ENCODE results near the gene KLF2.

KLF2 gene

DNA sequence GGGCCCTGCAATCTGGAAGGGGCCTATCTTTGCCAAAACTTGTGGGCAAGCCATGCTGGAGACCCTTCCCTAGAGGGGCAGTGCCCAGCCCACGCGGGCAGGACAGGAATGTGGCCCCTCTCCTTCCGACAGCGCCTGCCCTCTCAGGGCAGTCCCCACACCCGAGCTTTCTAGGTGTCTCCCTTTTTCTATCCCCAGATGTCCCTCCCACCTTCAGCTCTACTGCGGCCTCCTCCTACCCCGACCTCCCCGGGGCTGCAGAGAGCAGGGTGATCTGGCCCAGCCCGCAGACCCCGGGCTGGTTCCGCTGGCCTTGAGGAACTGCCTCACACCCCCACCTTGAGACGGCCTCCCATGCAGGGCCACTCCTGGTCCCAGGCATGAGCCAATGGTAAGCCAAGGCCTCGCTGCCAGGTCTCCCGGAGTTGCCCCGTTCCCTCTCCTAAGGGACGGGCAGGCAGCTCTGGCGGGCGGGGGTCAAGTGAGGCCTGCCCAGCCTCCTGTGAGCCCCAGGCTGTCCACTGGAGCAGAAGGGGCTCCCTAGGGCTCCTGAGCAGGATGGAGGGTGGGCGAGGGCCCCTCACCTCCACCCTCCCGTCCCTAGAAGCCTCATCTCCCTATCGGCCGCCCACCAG lies 39.7 kb downstream of the KLF2 start:
- DNase-seq (ENCODE audit: low read depth in 2 of 2), result no peak

- DNase-seq (ENCODE audit: low read depth in 2 of 2), result no peak
These were observed 40.8 kb downstream of the KLF2 start for GRCh38 chr19:16365300-16365996.

GRCh38 chr19:16366056-16366432 lies 41.4 kb downstream of the KLF2 start:
- DNase-seq (ENCODE audit: low read depth in 2 of 2), result no peak

DNA sequence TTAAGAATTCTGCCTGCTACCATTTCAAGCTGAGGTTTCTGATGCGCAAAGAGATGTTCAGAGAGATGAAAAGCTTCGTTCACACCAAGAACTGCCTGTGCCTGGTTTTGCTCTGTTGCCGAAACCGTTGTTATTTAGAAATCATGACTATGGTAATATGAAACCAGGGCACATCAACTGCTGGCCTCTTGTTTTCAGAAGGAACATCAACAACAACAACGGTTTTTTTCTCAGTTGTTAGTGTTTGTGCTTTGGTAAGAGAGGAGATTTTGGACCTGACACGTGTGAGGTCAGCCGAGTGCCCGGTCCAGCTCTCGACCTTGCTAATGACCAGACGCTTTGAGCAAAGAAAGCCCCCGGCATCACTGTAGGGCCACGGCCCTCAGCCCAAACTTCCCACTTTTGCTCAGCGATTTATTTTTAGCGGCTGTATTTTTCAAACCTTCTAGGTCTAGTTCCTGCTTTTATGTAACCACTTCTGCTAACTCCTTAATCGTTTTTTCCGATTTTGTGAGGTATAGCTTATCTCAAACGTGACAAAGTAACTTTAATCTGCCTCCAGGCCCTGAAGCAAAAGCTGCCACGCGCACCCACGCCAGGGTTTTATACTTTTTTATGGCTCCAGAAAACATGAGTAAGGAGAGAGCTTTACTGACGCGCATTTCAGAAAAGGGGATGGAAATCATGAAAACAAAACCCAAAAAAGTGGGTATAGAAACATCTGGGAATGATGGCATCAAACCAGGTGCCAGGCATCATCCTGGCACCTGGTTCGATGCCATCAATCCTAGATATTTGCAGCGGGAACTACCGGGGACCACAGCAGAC lies 42.0 kb downstream of the KLF2 start:
- no peak for DNase-seq (ENCODE audit: low read depth in 2 of 2)

- no peak for DNase-seq (ENCODE audit: low read depth in 2 of 2)
These were observed 42.6 kb downstream of the KLF2 start for GRCh38 chr19:16367261-16367683.

- peak in 1 of 2 donors; percentile 52 for DNase-seq (ENCODE audit: low read depth in 2 of 2)
These were observed 44.0 kb downstream of the KLF2 start for GRCh38 chr19:16368385-16369305.

- DNase-seq (ENCODE audit: low read depth in 2 of 2), result no peak
These were observed 44.7 kb downstream of the KLF2 start for GRCh38 chr19:16369306-16369663.

- DNase-seq (ENCODE audit: low read depth in 2 of 2), result no peak
These were observed 45.3 kb downstream of the KLF2 start for GRCh38 chr19:16369664-16370576.

- DNase-seq (ENCODE audit: low read depth in 2 of 2), result no peak
These were observed 46.2 kb downstream of the KLF2 start for GRCh38 chr19:16370641-16371391.

- DNase-seq (ENCODE audit: low read depth in 2 of 2), result peak; percentile 38 to 81
These were observed 46.9 kb downstream of the KLF2 start for GRCh38 chr19:16371540-16371986.

- DNase-seq (ENCODE audit: low read depth in 2 of 2), result no peak
These were observed 47.7 kb downstream of the KLF2 start for GRCh38 chr19:16372065-16372915.

DNA sequence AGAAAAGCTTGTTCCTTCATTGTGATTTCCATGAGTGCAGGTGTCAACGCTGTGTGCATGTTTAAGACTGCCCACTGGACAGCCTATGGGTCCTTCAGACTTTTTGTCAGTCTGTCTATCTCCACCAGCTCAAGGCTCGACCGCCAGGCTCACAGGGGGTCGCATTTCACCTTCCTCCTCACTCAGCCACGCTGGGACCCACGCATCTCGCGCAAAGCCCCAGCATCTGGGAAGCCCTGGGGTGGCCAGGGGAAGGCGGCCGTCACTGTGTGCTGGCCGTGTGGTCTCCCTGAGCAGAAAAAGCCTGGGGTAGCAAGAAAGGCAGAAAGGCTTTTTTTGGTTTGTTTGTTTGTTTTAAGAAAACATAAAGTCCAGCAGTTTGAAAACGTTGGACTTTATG lies 48.5 kb downstream of the KLF2 start:
- no peak for DNase-seq (ENCODE audit: low read depth in 2 of 2)

- DNase-seq (ENCODE audit: low read depth in 2 of 2), result no peak
These were observed 48.9 kb downstream of the KLF2 start for GRCh38 chr19:16373532-16373931.

- DNase-seq (ENCODE audit: low read depth in 2 of 2), result no peak
These were observed 49.4 kb downstream of the KLF2 start for GRCh38 chr19:16373989-16374388.

- DNase-seq (ENCODE audit: low read depth in 2 of 2), result no peak
These were observed 49.8 kb downstream of the KLF2 start for GRCh38 chr19:16374436-16374835.

- DNase-seq (ENCODE audit: low read depth in 2 of 2), result no peak
These were observed 50.7 kb downstream of the KLF2 start for GRCh38 chr19:16375157-16375935.

DNA sequence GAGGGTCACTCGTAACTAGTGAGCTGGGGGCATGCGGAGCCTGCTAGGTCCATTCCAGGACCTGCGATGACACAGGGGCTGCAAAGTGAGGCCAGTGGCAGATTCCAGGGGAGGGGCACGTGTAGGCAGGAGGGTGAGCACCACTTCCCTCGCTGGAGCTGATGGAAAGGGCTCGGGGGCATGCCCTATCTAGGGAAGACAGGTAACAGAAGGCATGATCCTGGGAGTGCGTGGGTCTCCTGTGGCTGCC lies 51.2 kb downstream of the KLF2 start:
- no peak for DNase-seq (ENCODE audit: low read depth in 2 of 2)

DNA sequence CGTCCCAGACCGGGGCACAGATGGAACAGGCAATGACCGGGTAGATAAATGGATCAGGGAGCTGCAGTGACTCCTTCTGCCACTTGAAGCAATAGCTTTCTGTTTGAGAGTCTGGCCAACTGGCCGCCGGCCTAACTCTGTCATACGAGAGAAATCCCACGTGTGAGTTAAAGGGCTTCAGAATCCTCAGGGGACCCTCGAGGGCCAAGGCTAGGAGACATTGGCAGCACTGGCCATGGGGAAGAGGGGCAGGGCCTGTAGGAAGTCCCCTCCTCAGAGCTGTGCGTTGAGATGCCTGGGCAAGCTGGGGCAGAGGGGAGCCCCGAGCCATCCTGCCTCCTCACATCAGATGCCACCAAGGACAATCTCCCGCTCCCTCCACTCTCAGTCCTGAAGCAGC lies 51.6 kb downstream of the KLF2 start:
- no peak for DNase-seq (ENCODE audit: low read depth in 2 of 2)
